ENCODE measurements around the gene MEGF11. TPM values are rescaled to one million over a fixed set of nuclear protein-coding genes. Genes with fewer than 3 reads are reported as not detected.

MEGF11 gene
- total RNA-seq, 1 donor from 2014 or later, result 0.06 TPM

GRCh38 chr15:66296186-66296585, 42.6 kb upstream of the MEGF11 start:
- Mint-ChIP-seq H3K36me3 (peaks cover 9% of the 10 kb centered on the region), H3K4me1 (peaks cover 31% of the 10 kb centered on the region)
- H3K4me2 ChIP-seq, result no peak overlapping the region

GRCh38 chr15:66294932-66295235, 41.3 kb upstream of the MEGF11 start:
- H3K27me3 Mint-ChIP-seq (ENCODE audit: insufficient read depth, low read depth), result peaks cover 6% of the 10 kb centered on the region

More at GRCh38 chr15:66296186-66296585, 42.6 kb upstream of the MEGF11 start:
- no peak for DNase-seq (ENCODE audit: low spot score)
- H2AFZ ChIP-seq (replicated peaks), result no peak overlapping the region
- no peak overlapping the region for H3K27ac ChIP-seq
- no peak overlapping the region for H3K4me3 Mint-ChIP-seq
- H3F3A ChIP-seq (ENCODE audit: low read depth), result peaks cover 13% of the 10 kb centered on the region
- peaks cover 6% of the 10 kb centered on the region for H3K27me3 Mint-ChIP-seq (ENCODE audit: insufficient read depth, low read depth)
- TF ChIP-seq EZH2 (IDR thresholded peaks at IDR 0.05) (no peak), EZH2phosphoT487 (IDR thresholded peaks at IDR 0.05) (no peak), CTCF (IDR thresholded peaks at IDR 0.05) (no peak)
- no peak overlapping the region for H3K27ac Mint-ChIP-seq
- H3K27me3 ChIP-seq, result peaks cover 5% of the 10 kb centered on the region
- no peak overlapping the region for H3K9ac ChIP-seq
- peaks cover 3% of the 10 kb centered on the region for H4K20me1 ChIP-seq (ENCODE audit: low read depth)
- no peaks in the 10 kb centered on the region for H3K9me3 Mint-ChIP-seq
- H3K79me2 ChIP-seq (ENCODE audit: low read depth), result peaks cover 29% of the 10 kb centered on the region
- H3K4me3 ChIP-seq, result no peak overlapping the region
- H3K9me3 ChIP-seq (ENCODE audit: low read depth), result no peaks in the 10 kb centered on the region
- no peaks in the 10 kb centered on the region for H3K36me3 ChIP-seq
- peaks cover 11% of the 10 kb centered on the region for H3K4me1 ChIP-seq

GRCh38 chr15:66294157-66294931, 40.8 kb upstream of the MEGF11 start:
- Histone ChIP-seq H3K27me3 (peaks cover 5% of the 10 kb centered on the region), H3K36me3 (no peaks in the 10 kb centered on the region), H4K20me1 (ENCODE audit: low read depth) (peaks cover 3% of the 10 kb centered on the region), H3K27ac (no peak overlapping the region), H3K9me3 (ENCODE audit: low read depth) (no peaks in the 10 kb centered on the region), H3K9ac (peak overlapping the region; percentile 16), H3K4me3 (peak overlapping the region; percentile 57), H3F3A (ENCODE audit: low read depth) (peaks cover 13% of the 10 kb centered on the region), H3K79me2 (ENCODE audit: low read depth) (peaks cover 29% of the 10 kb centered on the region), H3K4me2 (peak overlapping the region; percentile 87), H3K4me1 (peaks cover 11% of the 10 kb centered on the region), H2AFZ (replicated peaks) (peak overlapping the region; percentile 80)
- Mint-ChIP-seq H3K36me3 (peaks cover 9% of the 10 kb centered on the region), H3K27ac (peak overlapping the region; percentile 96), H3K4me1 (peaks cover 31% of the 10 kb centered on the region), H3K9me3 (no peaks in the 10 kb centered on the region), H3K4me3 (peak overlapping the region; percentile 89), H3K27me3 (ENCODE audit: insufficient read depth, low read depth) (peaks cover 6% of the 10 kb centered on the region)
- TF ChIP-seq EZH2 (IDR thresholded peaks at IDR 0.05) (no peak), EZH2phosphoT487 (IDR thresholded peaks at IDR 0.05) (no peak), CTCF (IDR thresholded peaks at IDR 0.05) (no peak)
- peak; percentile 16 for DNase-seq (ENCODE audit: low spot score)

More at GRCh38 chr15:66294932-66295235, 41.3 kb upstream of the MEGF11 start:
- no peak for TF ChIP-seq EZH2phosphoT487 (IDR thresholded peaks at IDR 0.05)
- TF ChIP-seq CTCF (IDR thresholded peaks at IDR 0.05), result no peak
- no peak for TF ChIP-seq EZH2 (IDR thresholded peaks at IDR 0.05)
- peaks cover 5% of the 10 kb centered on the region for H3K27me3 ChIP-seq
- H3K9me3 ChIP-seq (ENCODE audit: low read depth), result no peaks in the 10 kb centered on the region
- no peaks in the 10 kb centered on the region for H3K36me3 ChIP-seq
- H3K4me3 Mint-ChIP-seq, result peak overlapping the region; percentile 89
- DNase-seq (ENCODE audit: low spot score), result no peak
- H3K4me3 ChIP-seq, result peak overlapping the region; percentile 57
- H3K4me1 ChIP-seq, result peaks cover 11% of the 10 kb centered on the region
- no peak overlapping the region for H3K9ac ChIP-seq
- peaks cover 3% of the 10 kb centered on the region for H4K20me1 ChIP-seq (ENCODE audit: low read depth)
- peaks cover 13% of the 10 kb centered on the region for H3F3A ChIP-seq (ENCODE audit: low read depth)
- peaks cover 29% of the 10 kb centered on the region for H3K79me2 ChIP-seq (ENCODE audit: low read depth)
- H3K27ac ChIP-seq, result no peak overlapping the region
- H3K4me1 Mint-ChIP-seq, result peaks cover 31% of the 10 kb centered on the region
- peaks cover 9% of the 10 kb centered on the region for H3K36me3 Mint-ChIP-seq
- no peak overlapping the region for H2AFZ ChIP-seq (replicated peaks)
- H3K27ac Mint-ChIP-seq, result peak overlapping the region; percentile 96
- H3K9me3 Mint-ChIP-seq, result no peaks in the 10 kb centered on the region
- H3K4me2 ChIP-seq, result peak overlapping the region; percentile 87

Measured in neural progenitor cell (in vitro differentiated cells).